ENCODE data around the gene STRIP2. TPM values are rescaled to one million over a fixed set of nuclear protein-coding genes. Genes with fewer than 3 reads are reported as not detected.

The STRIP2 gene
- total RNA-seq, 2 donors from 2014 or later: 11.7 to 15.8 TPM

DNA sequence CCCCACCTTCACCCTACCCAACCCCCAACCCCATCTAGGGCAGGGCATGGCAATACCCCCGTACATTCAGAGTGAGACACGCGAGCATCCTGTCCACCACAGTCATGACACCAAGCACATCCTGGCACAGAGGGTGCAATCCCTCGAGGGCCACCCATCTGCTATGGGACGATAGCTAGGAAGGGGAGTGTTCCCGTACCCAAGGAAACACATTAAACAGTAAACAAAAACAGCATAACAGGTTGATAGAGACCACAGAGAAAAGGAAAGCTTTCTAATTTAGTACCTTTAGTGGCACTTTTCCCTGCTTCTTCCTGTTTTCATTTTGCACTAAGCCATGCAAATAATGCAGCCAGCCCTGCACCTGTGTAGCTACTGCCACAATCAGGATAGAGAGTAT is 65.8 kb downstream of the STRIP2 start:
- H3K36me3 Mint-ChIP-seq (ENCODE audit: low read depth): no peaks in the 10 kb centered on the region
- Histone ChIP-seq H3K36me3 (ENCODE audit: control insufficient read depth, insufficient read depth, low read length) (no peaks in the 10 kb centered on the region), H3K4me3 (ENCODE audit: low read length) (no peak overlapping the region), H3K27me3 (ENCODE audit: control insufficient read depth, insufficient read depth, low read length, poor library complexity, severe bottlenecking) (peaks cover 29% of the 10 kb centered on the region), H3K27ac (ENCODE audit: low read depth, low read length) (no peak overlapping the region), H3K9me3 (ENCODE audit: control insufficient read depth, low read length) (no peaks in the 10 kb centered on the region), H3K9ac (ENCODE audit: extremely low read depth, low read length, poor library complexity, severe bottlenecking) (no peak overlapping the region), H3K4me1 (ENCODE audit: control insufficient read depth, insufficient read depth, low read length) (no peaks in the 10 kb centered on the region)
- TF ChIP-seq, protein P1, sequence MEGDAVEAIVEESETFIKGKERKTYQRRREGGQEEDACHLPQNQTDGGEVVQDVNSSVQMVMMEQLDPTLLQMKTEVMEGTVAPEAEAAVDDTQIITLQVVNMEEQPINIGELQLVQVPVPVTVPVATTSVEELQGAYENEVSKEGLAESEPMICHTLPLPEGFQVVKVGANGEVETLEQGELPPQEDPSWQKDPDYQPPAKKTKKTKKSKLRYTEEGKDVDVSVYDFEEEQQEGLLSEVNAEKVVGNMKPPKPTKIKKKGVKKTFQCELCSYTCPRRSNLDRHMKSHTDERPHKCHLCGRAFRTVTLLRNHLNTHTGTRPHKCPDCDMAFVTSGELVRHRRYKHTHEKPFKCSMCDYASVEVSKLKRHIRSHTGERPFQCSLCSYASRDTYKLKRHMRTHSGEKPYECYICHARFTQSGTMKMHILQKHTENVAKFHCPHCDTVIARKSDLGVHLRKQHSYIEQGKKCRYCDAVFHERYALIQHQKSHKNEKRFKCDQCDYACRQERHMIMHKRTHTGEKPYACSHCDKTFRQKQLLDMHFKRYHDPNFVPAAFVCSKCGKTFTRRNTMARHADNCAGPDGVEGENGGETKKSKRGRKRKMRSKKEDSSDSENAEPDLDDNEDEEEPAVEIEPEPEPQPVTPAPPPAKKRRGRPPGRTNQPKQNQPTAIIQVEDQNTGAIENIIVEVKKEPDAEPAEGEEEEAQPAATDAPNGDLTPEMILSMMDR (conservative IDR thresholded peaks at IDR 0.05): no peak
- H3K4me3 Mint-ChIP-seq: no peak overlapping the region
- H3K9me3 Mint-ChIP-seq: no peaks in the 10 kb centered on the region
- H3K4me1 Mint-ChIP-seq: peaks cover 6% of the 10 kb centered on the region
- no peak for DNase-seq
- WGBS, 2 experiments (ENCODE audit: insufficient coverage in 1 of 2, insufficient read length in 1 of 2): 91 to 95% methylated on average over 5 to 6 of the region's 6 CpGs
- H3K27me3 Mint-ChIP-seq (ENCODE audit: insufficient read depth): peaks cover 36% of the 10 kb centered on the region
- H3K27ac Mint-ChIP-seq: no peak overlapping the region

DNA sequence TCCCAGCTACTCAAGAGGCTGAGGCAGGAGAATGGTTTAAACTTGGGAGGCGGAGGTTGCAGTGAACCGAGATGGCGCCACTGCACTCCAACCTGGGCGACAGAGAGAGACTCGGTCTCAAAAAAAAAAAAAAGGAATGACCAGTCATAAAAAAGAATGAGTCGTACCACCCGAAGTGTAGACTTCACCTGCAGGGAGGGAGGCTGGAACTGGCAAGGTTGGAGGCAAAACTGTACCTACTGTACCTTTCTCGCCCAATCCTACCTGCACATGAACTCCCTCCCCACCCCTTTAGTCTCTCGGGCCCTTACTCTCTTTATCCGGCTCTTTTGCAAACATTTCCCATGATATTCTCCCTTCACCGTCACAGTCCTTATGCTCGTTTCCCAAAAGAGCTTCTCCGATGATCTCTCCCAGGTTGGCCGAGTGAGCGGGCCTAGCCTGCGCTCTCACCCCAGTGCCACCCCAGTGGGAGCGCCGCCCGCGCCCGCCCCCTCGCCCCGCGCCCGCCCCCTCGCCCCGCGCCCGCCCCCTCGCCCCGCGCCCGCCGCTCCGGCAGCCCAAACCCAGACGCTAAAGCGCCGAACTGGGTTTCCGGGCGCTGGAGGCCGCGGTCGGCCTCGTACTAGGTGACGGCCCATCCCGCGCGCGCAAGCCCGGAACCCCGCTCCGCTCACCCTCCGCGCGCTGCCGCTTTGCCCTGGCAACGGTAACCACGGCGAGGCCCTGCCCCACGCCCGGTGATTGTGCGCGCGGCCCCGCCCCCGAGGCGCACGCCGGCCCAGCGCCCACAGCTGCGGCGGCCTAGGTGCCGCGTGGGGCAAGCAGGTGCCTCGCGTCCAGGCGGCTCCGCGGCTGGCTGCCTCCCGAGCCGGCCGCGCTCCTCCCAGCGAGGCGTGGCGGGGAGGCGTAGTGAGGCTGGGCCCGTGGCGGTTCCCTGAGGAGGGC is 67.8 kb downstream of the STRIP2 start, which contains the start of gene SMKR1:
SMKR1 (plus strand) TSS at position 772 of the 948 bp plus-strand sequence. CDS start 294 bp downstream, outside the sequence.
- no peaks in the 10 kb centered on the region for H3K9me3 ChIP-seq (ENCODE audit: control insufficient read depth, low read length)
- H3K4me3 ChIP-seq (ENCODE audit: low read length): peak within 1 kb of the TSS; percentile 80
- H3K4me1 ChIP-seq (ENCODE audit: control insufficient read depth, insufficient read depth, low read length): no peaks in the 10 kb centered on the region
- peak; percentile 83 for DNase-seq
- H3K27me3 ChIP-seq (ENCODE audit: control insufficient read depth, insufficient read depth, low read length, poor library complexity, severe bottlenecking): peaks cover 29% of the 10 kb centered on the region
- H3K27ac ChIP-seq (ENCODE audit: low read depth, low read length): no peak within 1 kb of the TSS
- WGBS, 2 experiments (ENCODE audit: insufficient coverage in 1 of 2, insufficient read length in 1 of 2): 5 to 11% methylated on average over 26 to 83 of the region's 89 CpGs
- peak within 1 kb of the TSS; percentile 68 for H3K4me3 Mint-ChIP-seq
- peaks cover 6% of the 10 kb centered on the region for H3K4me1 Mint-ChIP-seq
- H3K9me3 Mint-ChIP-seq: no peaks in the 10 kb centered on the region
- no peak within 1 kb of the TSS for H3K9ac ChIP-seq (ENCODE audit: extremely low read depth, low read length, poor library complexity, severe bottlenecking)
- H3K36me3 ChIP-seq (ENCODE audit: control insufficient read depth, insufficient read depth, low read length): no peaks in the 10 kb centered on the region
- TF ChIP-seq, protein P1 (conservative IDR thresholded peaks at IDR 0.05): no peak
- no peaks in the 10 kb centered on the region for H3K36me3 Mint-ChIP-seq (ENCODE audit: low read depth)
- H3K27me3 Mint-ChIP-seq (ENCODE audit: insufficient read depth): peaks cover 36% of the 10 kb centered on the region
- peak within 1 kb of the TSS; percentile 23 for H3K27ac Mint-ChIP-seq

DNA sequence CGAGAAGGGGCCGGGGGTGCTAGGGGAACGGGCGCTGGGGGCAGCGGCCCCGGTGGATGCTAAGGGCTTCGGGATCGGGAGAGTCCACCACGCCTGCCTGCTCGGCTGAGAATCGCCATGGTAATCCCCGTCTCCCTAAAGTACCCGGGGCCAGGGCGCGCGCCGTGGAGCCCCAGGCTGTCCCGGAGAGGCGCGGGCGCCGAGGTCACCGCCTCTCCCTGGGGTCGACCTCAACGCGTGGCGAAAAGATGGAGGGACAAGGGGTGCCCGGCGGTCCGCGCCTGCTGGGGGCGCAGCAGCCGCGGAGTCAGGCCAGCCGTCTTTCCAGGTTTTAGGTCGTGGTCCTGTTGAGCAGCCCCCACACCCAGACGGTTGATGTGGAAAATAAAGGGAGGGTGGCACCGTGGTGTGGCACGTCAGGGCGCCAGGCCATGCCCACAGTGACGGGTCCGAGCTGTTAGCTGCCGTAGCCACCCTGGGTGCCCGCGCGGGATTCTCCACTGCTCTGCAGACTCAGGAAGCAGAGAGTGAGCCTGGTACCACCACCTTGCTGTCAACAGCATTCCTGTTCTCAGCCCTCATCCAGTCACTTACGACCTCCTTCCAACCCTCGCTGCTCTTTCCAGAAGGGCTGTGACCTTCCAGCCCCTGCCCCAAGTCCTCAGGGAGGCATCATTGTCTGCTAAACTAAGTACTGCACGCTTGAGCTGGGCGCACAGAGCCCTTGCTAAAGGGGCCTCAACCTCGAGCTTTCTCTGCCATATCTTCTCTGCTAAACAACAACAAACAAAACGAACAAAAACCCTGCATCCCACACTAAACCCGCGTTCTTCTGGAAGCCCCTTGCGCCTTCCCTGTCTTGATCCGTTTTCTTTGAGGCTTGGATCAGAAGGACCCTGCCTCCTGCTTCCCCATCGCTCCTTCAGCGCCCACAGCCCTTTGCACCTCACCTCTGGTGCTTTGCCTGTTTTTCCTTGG is 68.8 kb downstream of the STRIP2 start:
- 18 to 48% methylated on average over 11 to 58 of the region's 58 CpGs for WGBS, 2 experiments (ENCODE audit: insufficient coverage in 1 of 2, insufficient read length in 1 of 2)
- Histone ChIP-seq H3K9ac (ENCODE audit: extremely low read depth, low read length, poor library complexity, severe bottlenecking) (no peak overlapping the region), H3K9me3 (ENCODE audit: control insufficient read depth, low read length) (no peaks in the 10 kb centered on the region), H3K4me1 (ENCODE audit: control insufficient read depth, insufficient read depth, low read length) (no peaks in the 10 kb centered on the region), H3K27me3 (ENCODE audit: control insufficient read depth, insufficient read depth, low read length, poor library complexity, severe bottlenecking) (peaks cover 29% of the 10 kb centered on the region), H3K27ac (ENCODE audit: low read depth, low read length) (no peak overlapping the region), H3K36me3 (ENCODE audit: control insufficient read depth, insufficient read depth, low read length) (no peaks in the 10 kb centered on the region), H3K4me3 (ENCODE audit: low read length) (peak overlapping the region; percentile 72)
- DNase-seq: peak; percentile 78
- peaks cover 34% of the 10 kb centered on the region for H3K27me3 Mint-ChIP-seq (ENCODE audit: insufficient read depth)
- peak overlapping the region; percentile 68 for H3K4me3 Mint-ChIP-seq
- no peak overlapping the region for H3K27ac Mint-ChIP-seq
- no peaks in the 10 kb centered on the region for H3K9me3 Mint-ChIP-seq
- H3K4me1 Mint-ChIP-seq: peaks cover 6% of the 10 kb centered on the region
- TF ChIP-seq, protein P1 (conservative IDR thresholded peaks at IDR 0.05): peak; percentile 62
- no peaks in the 10 kb centered on the region for H3K36me3 Mint-ChIP-seq (ENCODE audit: low read depth)

Data from endodermal cell (in vitro differentiated cells).